ENCODE measurements around the gene TFAP2E. TPM values are rescaled to one million over a fixed set of nuclear protein-coding genes. Genes with fewer than 3 reads are reported as not detected.

TFAP2E gene
- total RNA-seq, 1 experiment from 2014 or later: 6.1 TPM

- ChIA-PET RAD21 (ENCODE audit: low non-redundant PET in 1 of 2, low total read pairs in 2 of 2, uncharacterized antibody in 2 of 2, unreplicated experiment in 2 of 2) (no interaction called here), POLR2A (no interaction called here), CTCF (no interaction called here)
- no peaks in the 10 kb centered on the region; the same call in 1 of the 2 replicates for H4K20me1 ChIP-seq (ENCODE audit: insufficient read depth)
- no peaks in the 10 kb centered on the region for H3K9me2 ChIP-seq (ENCODE audit: insufficient read depth)
- H3K79me2 ChIP-seq (ENCODE audit: insufficient read depth, low read length): peaks cover 37% of the 10 kb centered on the region
- no peak overlapping the region for H3K9ac ChIP-seq (ENCODE audit: low read length)
- H3K27ac ChIP-seq (ENCODE audit: low read depth, low read length): no peak overlapping the region
- no peak overlapping the region for H3K4me2 ChIP-seq (ENCODE audit: low read length)
- no peak for ATAC-seq
- H3K27me3 ChIP-seq (ENCODE audit: insufficient read depth, low read length): no peaks in the 10 kb centered on the region
- H3K4me3 ChIP-seq (replicated peaks in 1 of 2; ENCODE audit: low read depth in 1 of 2, low read length in 2 of 2): no peak overlapping the region
- H3K4me1 ChIP-seq (ENCODE audit: control insufficient read depth in 1 of 2, insufficient read depth in 2 of 2, low read length in 2 of 2): peaks cover 8 to 19% of the 10 kb centered on the region in 2 experiments; a peak in 3 of 4 replicates
- BruUV-seq (replicated peaks): no TSS peak
- no peaks in the 10 kb centered on the region for H3K9me3 ChIP-seq (ENCODE audit: control insufficient read depth in 1 of 2, insufficient read depth in 1 of 2, low read depth in 1 of 2, low read length in 2 of 2)
- peaks cover 10 to 14% of the 10 kb centered on the region in 2 experiments for H3K36me3 ChIP-seq (ENCODE audit: control insufficient read depth in 1 of 2, insufficient read depth in 2 of 2, low read length in 2 of 2)
- TF ChIP-seq EGR1 (IDR thresholded peaks at IDR 0.05; ENCODE audit: low read depth) (no peak), CTCF (IDR thresholded peaks at IDR 0.05 in 2 of 3, conservative IDR thresholded peaks at IDR 0.05 in 1 of 3; ENCODE audit: borderline replicate concordance in 1 of 3, insufficient read depth in 1 of 3, low read depth in 2 of 3, low read length in 2 of 3) (no peak), RAD21 (IDR thresholded peaks at IDR 0.05; ENCODE audit: low read depth) (no peak), EZH2 (IDR thresholded peaks at IDR 0.05) (no peak), CBX3 (IDR thresholded peaks at IDR 0.05; ENCODE audit: low read depth) (no peak), ATF3 (IDR thresholded peaks at IDR 0.05) (no peak), POLR2A (IDR thresholded peaks at IDR 0.05; ENCODE audit: borderline replicate concordance, extremely low read depth, insufficient read depth, insufficient read length) (no peak), YY1 (IDR thresholded peaks at IDR 0.05; ENCODE audit: extremely low read depth, insufficient replicate concordance, low read depth, low read length) (no peak), REST (IDR thresholded peaks at IDR 0.05; ENCODE audit: low read depth) (no peak), ZFX (IDR thresholded peaks at IDR 0.05) (no peak), SIN3A (IDR thresholded peaks at IDR 0.05; ENCODE audit: low read depth) (no peak), POLR2AphosphoS5 (IDR thresholded peaks at IDR 0.05; ENCODE audit: low read depth, low read length) (no peak), FOSL1 (IDR thresholded peaks at IDR 0.05; ENCODE audit: low read depth) (no peak), ZNF274 (IDR thresholded peaks at IDR 0.05; ENCODE audit: low read depth, low read length) (no peak), TCF7L2 (IDR thresholded peaks at IDR 0.05; ENCODE audit: borderline replicate concordance, extremely low read depth, insufficient read depth, insufficient read length) (no peak), MAX (IDR thresholded peaks at IDR 0.05) (no peak), SRF (IDR thresholded peaks at IDR 0.05; ENCODE audit: low read depth) (no peak), CEBPB (IDR thresholded peaks at IDR 0.05; ENCODE audit: low read depth) (no peak), ELF1 (IDR thresholded peaks at IDR 0.05; ENCODE audit: borderline replicate concordance, low read depth) (no peak)
- intact Hi-C loops (cut with micrococcal nuclease): no loop called here
- DNase-seq (ENCODE audit: low read depth, low spot score): no peak
- no peak overlapping the region for H2AFZ ChIP-seq (ENCODE audit: low read depth, low read length, poor library complexity, severe bottlenecking)
Measured at GRCh38 chr1:35554266-35555211, 18.6 kb upstream of the TFAP2E start.

All from HCT116 (cell line).